Gastroesophageal sphincter (tissue), 3 donors: ENCODE data around the gene F2RL2.

ENCODE experiments used
- EP300 ChIP-seq: sonication (generic); formaldehyde crosslinking; IDR thresholded peaks from one replicate; pipeline ENCODE4 v1.6.1; 2017; ENCODE audit warnings: antibody characterized with exemption, mild to moderate bottlenecking
- POLR2A ChIP-seq, 2 donors: fragments of 450-650 bp; IDR thresholded peaks; one replicate each; pipeline ENCODE4 v1.6.1; 2017; ENCODE audit warnings: antibody characterized with exemption in 2 of 2, mild to moderate bottlenecking in 2 of 2, moderate library complexity in 1 of 2
- POLR2AphosphoS5 ChIP-seq: sonication (generic); formaldehyde crosslinking; IDR thresholded peaks from one replicate; pipeline ENCODE4 v1.6.1; 2017; ENCODE audit warnings: antibody characterized with exemption
- TF ChIP-seq, protein P1 (sequence below), 4 experiments: fragments of 200-600 bp in 2 of 4; fragments of 450-650 bp in 2 of 4; sonication (generic) in 1 of 4; IDR thresholded peaks; one replicate each; pipeline ENCODE4 v1.5.1; 2017 to 2019; ENCODE audit warnings: antibody characterized with exemption in 4 of 4, mild to moderate bottlenecking in 2 of 4, moderate library complexity in 2 of 4

DNA sequence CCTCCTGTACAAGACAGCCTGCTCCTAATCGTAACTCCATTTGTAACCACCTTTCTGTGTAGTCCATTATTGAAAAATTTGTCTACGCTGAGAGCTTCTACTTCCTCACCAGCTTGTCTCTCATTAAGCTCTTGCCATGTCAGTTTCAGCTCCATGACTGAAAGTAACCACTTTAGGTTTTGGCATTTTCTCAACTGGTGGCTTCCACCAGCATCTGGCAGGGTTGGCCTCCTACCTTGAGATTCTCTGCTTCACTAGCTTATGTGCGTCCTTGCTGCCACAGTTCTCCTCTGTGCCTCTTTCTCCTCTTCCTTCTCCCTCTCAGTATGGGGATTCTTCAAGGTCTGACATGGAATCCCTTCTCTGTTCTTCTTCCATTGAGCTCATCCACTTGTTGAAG is 31.8 kb downstream of the F2RL2 start:
- TF ChIP-seq POLR2AphosphoS5 (no peak), POLR2A (IDR thresholded peaks at IDR 0.05) (no peak), EP300 (no peak)
- TF ChIP-seq, protein P1, sequence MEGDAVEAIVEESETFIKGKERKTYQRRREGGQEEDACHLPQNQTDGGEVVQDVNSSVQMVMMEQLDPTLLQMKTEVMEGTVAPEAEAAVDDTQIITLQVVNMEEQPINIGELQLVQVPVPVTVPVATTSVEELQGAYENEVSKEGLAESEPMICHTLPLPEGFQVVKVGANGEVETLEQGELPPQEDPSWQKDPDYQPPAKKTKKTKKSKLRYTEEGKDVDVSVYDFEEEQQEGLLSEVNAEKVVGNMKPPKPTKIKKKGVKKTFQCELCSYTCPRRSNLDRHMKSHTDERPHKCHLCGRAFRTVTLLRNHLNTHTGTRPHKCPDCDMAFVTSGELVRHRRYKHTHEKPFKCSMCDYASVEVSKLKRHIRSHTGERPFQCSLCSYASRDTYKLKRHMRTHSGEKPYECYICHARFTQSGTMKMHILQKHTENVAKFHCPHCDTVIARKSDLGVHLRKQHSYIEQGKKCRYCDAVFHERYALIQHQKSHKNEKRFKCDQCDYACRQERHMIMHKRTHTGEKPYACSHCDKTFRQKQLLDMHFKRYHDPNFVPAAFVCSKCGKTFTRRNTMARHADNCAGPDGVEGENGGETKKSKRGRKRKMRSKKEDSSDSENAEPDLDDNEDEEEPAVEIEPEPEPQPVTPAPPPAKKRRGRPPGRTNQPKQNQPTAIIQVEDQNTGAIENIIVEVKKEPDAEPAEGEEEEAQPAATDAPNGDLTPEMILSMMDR (IDR thresholded peaks at IDR 0.05), result no peak
